IMR-90 (cell line): ENCODE measurements around the gene SSBP3. TPM values are rescaled to one million over a fixed set of nuclear protein-coding genes. Genes with fewer than 3 reads are reported as not detected.

Experiments used
- ATAC-seq: fragments of 200-7000 bp; cut with Tn5 transposase; 2 replicates; pipeline ENCODE4 v1.9.1; 2020; ENCODE audit warnings: low read depth, mild to moderate bottlenecking, moderate library complexity
- BruUV-seq: library from RNA; stranded (reverse); fragments of 400-500 nt; replicated peaks from 2 replicates; lab custom pipeline; 2021; lab: Mats Ljungman, UMichigan
- CTCF ChIA-PET: fragments of 300-600 bp; formaldehyde crosslinking; extraction: SDS; loops from one replicate; lab custom pipeline; 2021; ENCODE audit warnings: antibody characterized with exemption; lab: Yijun Ruan, JAX
- POLR2A ChIA-PET: fragments of 300-600 bp; sonication (Branson Sonifier 250); formaldehyde crosslinking; loops from one replicate; lab custom pipeline; 2022; ENCODE audit warnings: antibody characterized with exemption; ENCODE audit not compliant: unreplicated experiment; lab: Charles Lee
- DNase-seq: peaks from one replicate; pipeline ENCODE4 v3.0.0; 2013
- H2AFZ ChIP-seq: replicated peaks from 2 replicates; pipeline ENCODE3; 2013; ENCODE audit warnings: low read length, mild to moderate bottlenecking; ENCODE audit not compliant: poor library complexity
- H2AK5ac ChIP-seq: 2 replicates; pipeline ENCODE4 v1.6.1; 2013; ENCODE audit warnings: low read depth, low read length, inconsistent platforms
- H2AK9ac ChIP-seq: replicated peaks from 2 replicates; pipeline ENCODE3; 2013; ENCODE audit warnings: mild to moderate bottlenecking, low read depth, low read length, moderate library complexity; ENCODE audit not compliant: poor library complexity
- H2BK120ac ChIP-seq: 2 replicates; pipeline ENCODE4 v1.6.1; 2013; ENCODE audit warnings: low read depth, low read length, inconsistent platforms
- H2BK15ac ChIP-seq: 3 replicates; pipeline ENCODE4 v1.6.1; 2013; ENCODE audit warnings: low read depth, low read length, inconsistent platforms
- H2BK20ac ChIP-seq: 2 replicates; pipeline ENCODE4 v1.6.1; 2013; ENCODE audit warnings: low read depth, mild to moderate bottlenecking, inconsistent platforms, low read length, moderate library complexity
- H2BK5ac ChIP-seq: 2 replicates; pipeline ENCODE4 v1.6.1; 2013; ENCODE audit warnings: mild to moderate bottlenecking, low read depth, low read length, inconsistent platforms; ENCODE audit not compliant: poor library complexity, severe bottlenecking
- H3K14ac ChIP-seq: replicated peaks from 2 replicates; pipeline ENCODE4 v1.6.1; 2013; ENCODE audit warnings: low read depth, low read length, inconsistent platforms
- H3K18ac ChIP-seq: 2 replicates; pipeline ENCODE4 v1.6.1; 2013; ENCODE audit warnings: low read depth, low read length, control low read depth
- H3K23ac ChIP-seq: 2 replicates; pipeline ENCODE4 v1.6.1; 2013; ENCODE audit warnings: low read depth, low read length, inconsistent platforms
- H3K27ac ChIP-seq: 2 replicates; pipeline ENCODE4 v1.5.1; 2013; ENCODE audit warnings: mild to moderate bottlenecking, control low read depth, low read length; ENCODE audit not compliant: insufficient read depth
- H3K27me3 ChIP-seq: 2 replicates; pipeline ENCODE4 v1.6.1; 2013; ENCODE audit warnings: low read length; ENCODE audit not compliant: control insufficient read depth, insufficient read depth
- H3K36me3 ChIP-seq: 2 replicates; pipeline ENCODE4 v1.6.1; 2013; ENCODE audit warnings: low read length, mixed read lengths; ENCODE audit not compliant: control insufficient read depth, insufficient read depth
- H3K4ac ChIP-seq: 2 replicates; pipeline ENCODE4 v1.6.1; 2013; ENCODE audit warnings: low read depth, low read length, inconsistent platforms
- H3K4me1 ChIP-seq: 2 replicates; pipeline ENCODE4 v1.6.1; 2013; ENCODE audit warnings: low read length, mixed read lengths; ENCODE audit not compliant: control insufficient read depth, insufficient read depth
- H3K4me2 ChIP-seq: 2 replicates; pipeline ENCODE4 v1.6.1; 2013; ENCODE audit warnings: low read depth, mild to moderate bottlenecking, control low read depth, low read length, moderate library complexity
- H3K4me3 ChIP-seq: 2 replicates; pipeline ENCODE4 v1.5.1; 2013; ENCODE audit warnings: low read depth, mild to moderate bottlenecking, control low read depth, low read length, moderate library complexity; ENCODE audit not compliant: insufficient read depth
- H3K56ac ChIP-seq: 2 replicates; pipeline ENCODE4 v1.6.1; 2013; ENCODE audit warnings: low read length, inconsistent platforms; ENCODE audit not compliant: insufficient read depth; ENCODE audit errors: extremely low read depth
- H3K79me1 ChIP-seq, 2 experiments: 2 replicates each; pipeline ENCODE4 v1.6.1; 2013; ENCODE audit warnings: low read length in 2 of 2, inconsistent platforms in 1 of 2, low read depth in 1 of 2
- H3K9ac ChIP-seq: 2 replicates; pipeline ENCODE4 v1.6.1; 2013; ENCODE audit warnings: low read depth, low read length, control low read depth
- H3K9me1 ChIP-seq: 2 replicates; pipeline ENCODE4 v1.6.1; 2013; ENCODE audit warnings: low read length, inconsistent platforms; ENCODE audit not compliant: insufficient read depth
- H3K9me3 ChIP-seq: 2 replicates; pipeline ENCODE4 v1.6.1; 2013; ENCODE audit warnings: low read length; ENCODE audit not compliant: control insufficient read depth, insufficient read depth
- H4K20me1 ChIP-seq: 2 replicates; pipeline ENCODE4 v1.6.1; 2013; ENCODE audit warnings: low read length, inconsistent platforms; ENCODE audit not compliant: insufficient read depth
- H4K5ac ChIP-seq: 2 replicates; pipeline ENCODE4 v1.6.1; 2013; ENCODE audit warnings: mild to moderate bottlenecking, low read depth, low read length, control low read depth
- H4K8ac ChIP-seq, 2 experiments: 2 replicates each; pipeline ENCODE4 v1.6.1; 2013; ENCODE audit warnings: low read depth in 2 of 2, low read length in 2 of 2, control low read depth in 1 of 2, inconsistent platforms in 1 of 2
- H4K91ac ChIP-seq: 2 replicates; pipeline ENCODE4 v1.6.1; 2013; ENCODE audit warnings: low read depth, low read length, inconsistent platforms; ENCODE audit not compliant: insufficient read depth
- BHLHE40 ChIP-seq: fragments of 150-350 bp; IDR thresholded peaks from 2 replicates; pipeline ENCODE4 v1.6.1; 2016; ENCODE audit warnings: mild to moderate bottlenecking, low read depth, low read length
- CHD1 ChIP-seq: IDR thresholded peaks from 2 replicates; pipeline ENCODE4 v1.6.1; 2012; ENCODE audit warnings: low read depth, low read length, improper control_type of control experiment
- CTCF ChIP-seq: conservative IDR thresholded peaks from 2 replicates; pipeline ENCODE4 v1.5.1; 2012; ENCODE audit warnings: mild to moderate bottlenecking, low read depth, low read length, improper control_type of control experiment
- ELK1 ChIP-seq: fragments of 150-350 bp; IDR thresholded peaks from 2 replicates; pipeline ENCODE4 v1.6.1; 2016; ENCODE audit warnings: low read depth, mild to moderate bottlenecking, low read length, moderate library complexity, borderline replicate concordance
- MAFK ChIP-seq: IDR thresholded peaks from 2 replicates; pipeline ENCODE4 v1.6.1; 2012; ENCODE audit warnings: low read depth, low read length, improper control_type of control experiment
- MAZ ChIP-seq: IDR thresholded peaks from 2 replicates; pipeline ENCODE4 v1.6.1; 2012; ENCODE audit warnings: low read depth, mild to moderate bottlenecking, low read length, improper control_type of control experiment, moderate library complexity, borderline replicate concordance
- MXI1 ChIP-seq: IDR thresholded peaks from 2 replicates; pipeline ENCODE4 v1.6.1; 2012; ENCODE audit warnings: low read depth, mild to moderate bottlenecking, low read length, moderate library complexity, borderline replicate concordance
- NFE2L2 ChIP-seq: fragments of 150-350 bp; IDR thresholded peaks from 2 replicates; pipeline ENCODE4 v1.6.1; 2016; ENCODE audit warnings: low read depth, mild to moderate bottlenecking, low read length
- POLR2A ChIP-seq: IDR thresholded peaks from 2 replicates; pipeline ENCODE4 v1.6.1; 2012; ENCODE audit warnings: mild to moderate bottlenecking, low read depth, low read length
- RAD21 ChIP-seq: IDR thresholded peaks from 2 replicates; pipeline ENCODE4 v1.6.1; 2012; ENCODE audit warnings: low read length, improper control_type of control experiment
- RCOR1 ChIP-seq: IDR thresholded peaks from 2 replicates; pipeline ENCODE4 v1.6.1; 2012; ENCODE audit warnings: mild to moderate bottlenecking, low read length, improper control_type of control experiment; ENCODE audit not compliant: insufficient replicate concordance
- RFX5 ChIP-seq: IDR thresholded peaks from 2 replicates; pipeline ENCODE4 v1.8.0; 2012; ENCODE audit warnings: low read depth, mild to moderate bottlenecking, low read length, moderate library complexity
- SMC3 ChIP-seq: fragments of 150-350 bp; IDR thresholded peaks from 2 replicates; pipeline ENCODE4 v1.6.1; 2016; ENCODE audit warnings: low read depth, mild to moderate bottlenecking, antibody characterized with exemption, low read length, moderate library complexity
- WGBS, 2 experiments: methylation state at CpG; one replicate each; pipeline versions ENCODE4 v1.1.5 to v1.1.7; 2013; ENCODE audit warnings: missing lambda C conversion rate in 2 of 2; ENCODE audit not compliant: insufficient read length in 1 of 2; ENCODE audit errors: extremely low coverage in 2 of 2; 5-methylcytosine and 5-hydroxymethylcytosine counted together
- dilution Hi-C: fragments of 300-500 bp; cut with HindIII; formaldehyde crosslinking; loops from one replicate; pipeline ENCODE4 v1.14.3; 2018; ENCODE audit warnings: low sequenced_read_pairs; ENCODE audit not compliant: unreplicated experiment
- in situ Hi-C: fragments of 300-500 bp; cut with MboI; formaldehyde crosslinking; loops from 3 replicates; pipeline ENCODE4 v1.14.3; 2019; ENCODE audit warnings: low sequenced_read_pairs, inconsistent platforms, mixed read lengths
- intact Hi-C: fragments of 100-400 bp; cut with micrococcal nuclease; formaldehyde crosslinking; loops from 2 replicates; pipeline ENCODE4 v1.10.0; 2022
- polyA plus RNA-seq, 3 experiments: library from polyadenylated mRNA; depleted of rRNA; stranded (reverse); fragments of >200 nt; gene quantifications; 2 replicates each; pipeline ENCODE4 v1.2.3, GENCODE V29; 2012; ENCODE audit warnings: low replicate concordance in 1 of 3
- total RNA-seq: library from RNA; depleted of rRNA; stranded (reverse); fragments of >200 nt; gene quantifications from 2 replicates; pipeline ENCODE4 v1.2.3, GENCODE V29; 2012
- TF ChIP-seq, protein P1 (sequence below): fragments of 150-350 bp; IDR thresholded peaks from 2 replicates; pipeline ENCODE4 v1.6.1; 2017; ENCODE audit warnings: mild to moderate bottlenecking, antibody characterized with exemption, low read length, low read depth

The SSBP3 gene
- total and polyA plus RNA-seq, 2 of the 4 experiments (the other 2 are of a cell fraction) = 10.9 to 39.6 TPM

- Histone ChIP-seq H2BK5ac (no peak overlapping the region), H3K79me1 (peaks cover 37 to 88% of the 10 kb centered on the region in 2 experiments; a peak in 3 of 4 replicates), H2BK120ac (no peak overlapping the region), H2BK20ac (no peak overlapping the region), H3K4ac (no peak overlapping the region), H2AK5ac (no peak overlapping the region), H3K4me3 (no peak overlapping the region), H2AK9ac (no peak overlapping the region), H3K23ac (no peak overlapping the region), H2BK15ac (no peak overlapping the region), H3K14ac (no peak overlapping the region), H4K91ac (no peak overlapping the region), H3K4me2 (no peak overlapping the region), H3K18ac (no peak overlapping the region), H3K4me1 (peaks cover 1% of the 10 kb centered on the region), H3K9me3 (no peaks in the 10 kb centered on the region), H3K9me1 (peaks cover 13% of the 10 kb centered on the region), H2AFZ (no peak overlapping the region), H3K56ac (no peak overlapping the region), H3K36me3 (peaks cover 6% of the 10 kb centered on the region; the same call in 1 of the 2 replicates), H4K8ac (no peak overlapping the region), H4K5ac (no peak overlapping the region), H3K27ac (no peak overlapping the region), H3K9ac (no peak overlapping the region), H4K20me1 (peaks cover 27% of the 10 kb centered on the region), H3K27me3 (no peaks in the 10 kb centered on the region)
- no peak for TF ChIP-seq MAZ
- TF ChIP-seq MAFK = no peak
- TF ChIP-seq CHD1 = no peak
- no peak for TF ChIP-seq RFX5
- no peak for TF ChIP-seq NFE2L2
- TF ChIP-seq SMC3 = no peak
- TF ChIP-seq CTCF = no peak
- no peak for TF ChIP-seq ELK1
- TF ChIP-seq RCOR1 = no peak
- TF ChIP-seq MXI1 = no peak
- TF ChIP-seq, protein P1, sequence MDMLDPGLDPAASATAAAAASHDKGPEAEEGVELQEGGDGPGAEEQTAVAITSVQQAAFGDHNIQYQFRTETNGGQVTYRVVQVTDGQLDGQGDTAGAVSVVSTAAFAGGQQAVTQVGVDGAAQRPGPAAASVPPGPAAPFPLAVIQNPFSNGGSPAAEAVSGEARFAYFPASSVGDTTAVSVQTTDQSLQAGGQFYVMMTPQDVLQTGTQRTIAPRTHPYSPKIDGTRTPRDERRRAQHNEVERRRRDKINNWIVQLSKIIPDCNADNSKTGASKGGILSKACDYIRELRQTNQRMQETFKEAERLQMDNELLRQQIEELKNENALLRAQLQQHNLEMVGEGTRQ = no peak
- TF ChIP-seq POLR2A = no peak
- TF ChIP-seq RAD21 = no peak
- TF ChIP-seq BHLHE40 = no peak
- no peak for ATAC-seq
- 88% methylated on average over 1 of the region's 5 CpGs; no CpG with 5 or more reads in 1 of the 2 experiments for WGBS, 2 experiments
- dilution Hi-C loops (no loop called here), intact Hi-C loops (no loop called here), in situ Hi-C loops (no loop called here)
- no peak for DNase-seq
- BruUV-seq = no TSS peak
- ChIA-PET POLR2A (no interaction called here), CTCF (no interaction called here)
Measured at GRCh38 chr1:54266908-54267307, 139.3 kb downstream of the SSBP3 start.
